ENCODE data around the gene TEAD1. TPM values are rescaled to one million over a fixed set of nuclear protein-coding genes. Genes with fewer than 3 reads are reported as not detected.

Gene TEAD1
- total and polyA plus RNA-seq, 2 donors (not counting 1 experiment from before 2014, with no cell fraction given), result 88.6 to 121 TPM

DNA sequence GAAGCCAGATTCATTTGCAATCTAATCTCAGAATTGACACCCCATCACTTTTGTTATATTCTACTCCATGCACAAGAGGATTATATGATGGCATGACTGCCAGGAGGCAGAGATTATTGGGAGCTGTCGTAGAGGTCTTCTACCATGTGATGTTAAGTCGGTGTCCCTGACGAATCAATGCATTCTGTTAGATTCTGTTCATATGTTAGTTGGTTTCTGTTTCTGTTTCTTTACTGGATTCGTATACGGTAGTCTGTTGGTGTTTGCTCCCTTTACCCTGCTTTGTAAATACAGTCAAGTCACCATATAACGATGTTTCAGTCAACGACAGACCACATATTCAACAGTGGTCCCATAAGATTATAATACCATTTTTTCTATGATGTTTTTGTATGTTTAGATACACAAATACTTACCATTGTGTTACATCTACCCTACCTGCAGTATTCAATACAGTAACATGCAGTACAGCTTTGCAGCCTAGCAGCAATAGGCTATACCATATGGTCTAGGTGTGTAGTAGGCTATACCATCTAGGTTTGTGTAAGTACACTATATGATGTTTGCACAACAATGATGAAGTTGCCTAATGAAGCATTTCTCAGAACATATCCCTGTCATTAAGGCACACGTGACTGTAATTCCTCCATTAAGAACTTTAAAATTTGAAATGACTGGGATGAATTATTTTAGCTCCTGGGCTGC is 312.1 kb downstream of the TEAD1 start:
- Histone ChIP-seq H3K36me3 (ENCODE audit: control insufficient read depth, insufficient read depth, low read length) (no peaks in the 10 kb centered on the region), H3K4me2 (ENCODE audit: extremely low read depth, insufficient read depth, low read length) (no peak overlapping the region)
- TF ChIP-seq, protein P1, sequence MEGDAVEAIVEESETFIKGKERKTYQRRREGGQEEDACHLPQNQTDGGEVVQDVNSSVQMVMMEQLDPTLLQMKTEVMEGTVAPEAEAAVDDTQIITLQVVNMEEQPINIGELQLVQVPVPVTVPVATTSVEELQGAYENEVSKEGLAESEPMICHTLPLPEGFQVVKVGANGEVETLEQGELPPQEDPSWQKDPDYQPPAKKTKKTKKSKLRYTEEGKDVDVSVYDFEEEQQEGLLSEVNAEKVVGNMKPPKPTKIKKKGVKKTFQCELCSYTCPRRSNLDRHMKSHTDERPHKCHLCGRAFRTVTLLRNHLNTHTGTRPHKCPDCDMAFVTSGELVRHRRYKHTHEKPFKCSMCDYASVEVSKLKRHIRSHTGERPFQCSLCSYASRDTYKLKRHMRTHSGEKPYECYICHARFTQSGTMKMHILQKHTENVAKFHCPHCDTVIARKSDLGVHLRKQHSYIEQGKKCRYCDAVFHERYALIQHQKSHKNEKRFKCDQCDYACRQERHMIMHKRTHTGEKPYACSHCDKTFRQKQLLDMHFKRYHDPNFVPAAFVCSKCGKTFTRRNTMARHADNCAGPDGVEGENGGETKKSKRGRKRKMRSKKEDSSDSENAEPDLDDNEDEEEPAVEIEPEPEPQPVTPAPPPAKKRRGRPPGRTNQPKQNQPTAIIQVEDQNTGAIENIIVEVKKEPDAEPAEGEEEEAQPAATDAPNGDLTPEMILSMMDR (conservative IDR thresholded peaks at IDR 0.05 in 1 of 2, IDR thresholded peaks at IDR 0.05 in 1 of 2; ENCODE audit: low read depth in 1 of 2, low read length in 2 of 2), result no peak
- no peak for TF ChIP-seq EZH2 (IDR thresholded peaks at IDR 0.05; ENCODE audit: low read length, missing control alignments)

GRCh38 chr11:12989428-12990161 is 315.4 kb downstream of the TEAD1 start:
- peak in 1 of 2 donors; percentile 6 for DNase-seq (ENCODE audit: low read depth in 2 of 2)
- no peaks in the 10 kb centered on the region for H3K79me2 ChIP-seq (ENCODE audit: control insufficient read depth, insufficient read depth, low read length)
- no peaks in the 10 kb centered on the region for H4K20me1 ChIP-seq (ENCODE audit: control insufficient read depth, extremely low read depth, insufficient read depth, low read length)
- TF ChIP-seq, protein P1 (conservative IDR thresholded peaks at IDR 0.05 in 1 of 2, IDR thresholded peaks at IDR 0.05 in 1 of 2; ENCODE audit: low read depth in 1 of 2, low read length in 2 of 2), result no peak
- no peak for TF ChIP-seq EZH2 (IDR thresholded peaks at IDR 0.05; ENCODE audit: low read length, missing control alignments)
- no peak overlapping the region for H3K27ac ChIP-seq (ENCODE audit: insufficient read depth, low read length)
- no peaks in the 10 kb centered on the region for H3K36me3 ChIP-seq (ENCODE audit: control insufficient read depth, insufficient read depth, low read length)
- H3K4me3 ChIP-seq (replicated peaks in 1 of 4; ENCODE audit: control extremely low read depth in 1 of 4, insufficient read depth in 1 of 4, low read depth in 3 of 4, low read length in 4 of 4), result no peak overlapping the region
- no peaks in the 10 kb centered on the region for H3K9me3 ChIP-seq (ENCODE audit: control insufficient read depth, insufficient read depth, low read depth, low read length)
- H3K4me2 ChIP-seq (ENCODE audit: extremely low read depth, insufficient read depth, low read length), result no peak overlapping the region
- no peak overlapping the region for H2AFZ ChIP-seq (ENCODE audit: low read length)
- H3K9ac ChIP-seq (ENCODE audit: insufficient read depth, low read length), result no peak overlapping the region
- peaks cover 4% of the 10 kb centered on the region for H3K27me3 ChIP-seq (ENCODE audit: control insufficient read depth, insufficient read depth, low read length)
- H3K4me1 ChIP-seq (ENCODE audit: control insufficient read depth, extremely low read depth, insufficient read depth, low read length), result no peaks in the 10 kb centered on the region

More for the DNA sequence above, 312.1 kb downstream of the TEAD1 start:
- DNase-seq (ENCODE audit: low read depth in 2 of 2), result no peak
- peak overlapping the region in 1 of 4 experiments; percentile 42 for H3K4me3 ChIP-seq (replicated peaks in 1 of 4; ENCODE audit: control extremely low read depth in 1 of 4, insufficient read depth in 1 of 4, low read depth in 3 of 4, low read length in 4 of 4)
- H2AFZ ChIP-seq (ENCODE audit: low read length), result no peak overlapping the region
- peaks cover 22% of the 10 kb centered on the region for H3K27me3 ChIP-seq (ENCODE audit: control insufficient read depth, insufficient read depth, low read length)
- H3K9ac ChIP-seq (ENCODE audit: insufficient read depth, low read length), result no peak overlapping the region
- no peak overlapping the region for H3K27ac ChIP-seq (ENCODE audit: insufficient read depth, low read length)
- H3K9me3 ChIP-seq (ENCODE audit: control insufficient read depth, insufficient read depth, low read depth, low read length), result no peaks in the 10 kb centered on the region
- H3K4me1 ChIP-seq (ENCODE audit: control insufficient read depth, extremely low read depth, insufficient read depth, low read length), result no peaks in the 10 kb centered on the region
- no peaks in the 10 kb centered on the region for H3K79me2 ChIP-seq (ENCODE audit: control insufficient read depth, insufficient read depth, low read length)
- H4K20me1 ChIP-seq (ENCODE audit: control insufficient read depth, extremely low read depth, insufficient read depth, low read length), result no peaks in the 10 kb centered on the region

- Histone ChIP-seq H3K27me3 (ENCODE audit: control insufficient read depth, insufficient read depth, low read length) (peaks cover 4% of the 10 kb centered on the region), H4K20me1 (ENCODE audit: control insufficient read depth, extremely low read depth, insufficient read depth, low read length) (no peaks in the 10 kb centered on the region), H3K4me1 (ENCODE audit: control insufficient read depth, extremely low read depth, insufficient read depth, low read length) (no peaks in the 10 kb centered on the region), H3K36me3 (ENCODE audit: control insufficient read depth, insufficient read depth, low read length) (no peaks in the 10 kb centered on the region), H3K9me3 (ENCODE audit: control insufficient read depth, insufficient read depth, low read depth, low read length) (no peaks in the 10 kb centered on the region), H3K4me2 (ENCODE audit: extremely low read depth, insufficient read depth, low read length) (no peak overlapping the region), H3K27ac (ENCODE audit: insufficient read depth, low read length) (no peak overlapping the region), H3K79me2 (ENCODE audit: control insufficient read depth, insufficient read depth, low read length) (no peaks in the 10 kb centered on the region), H3K9ac (ENCODE audit: insufficient read depth, low read length) (no peak overlapping the region), H3K4me3 (replicated peaks in 1 of 4; ENCODE audit: control extremely low read depth in 1 of 4, insufficient read depth in 1 of 4, low read depth in 3 of 4, low read length in 4 of 4) (no peak overlapping the region), H2AFZ (ENCODE audit: low read length) (no peak overlapping the region)
- TF ChIP-seq, protein P1 (conservative IDR thresholded peaks at IDR 0.05 in 1 of 2, IDR thresholded peaks at IDR 0.05 in 1 of 2; ENCODE audit: low read depth in 1 of 2, low read length in 2 of 2), result no peak
- TF ChIP-seq EZH2 (IDR thresholded peaks at IDR 0.05; ENCODE audit: low read length, missing control alignments), result no peak
- no peak for DNase-seq (ENCODE audit: low read depth in 2 of 2)
These were observed 315.9 kb downstream of the TEAD1 start for GRCh38 chr11:12990162-12990480.

Measured in fibroblast of lung (primary cell).